ENCODE results near the gene TSHZ2. TPM values are rescaled to one million over a fixed set of nuclear protein-coding genes. Genes with fewer than 3 reads are reported as not detected.

TSHZ2 gene
- total and polyA plus RNA-seq, 3 donors from 2014 or later, result 13.0 to 41.9 (median 40.4) TPM

DNA sequence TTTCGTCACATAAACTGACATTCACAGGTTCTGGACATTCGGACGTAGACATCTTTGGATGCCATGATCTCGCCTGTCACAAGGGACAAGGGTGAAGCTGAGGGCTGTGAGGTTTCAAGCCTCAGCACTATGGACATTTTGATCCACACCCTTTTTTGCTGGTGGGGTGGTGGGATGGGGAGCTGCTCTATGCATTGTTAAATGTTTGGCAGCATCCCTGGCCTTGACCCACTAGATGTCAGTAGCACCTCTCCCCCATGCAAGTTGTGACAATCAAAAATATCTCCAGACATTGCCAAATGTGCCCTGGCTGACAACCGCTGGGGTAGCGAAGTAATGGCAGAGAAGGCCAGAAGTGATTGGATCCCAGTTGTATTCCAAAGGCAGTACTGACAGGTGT lies 229.4 kb downstream of the TSHZ2 start:
- no peak for DNase-seq
- H3K4me1 ChIP-seq, result no peaks in the 10 kb centered on the region
- intact Hi-C loops (cut with DNase I; ENCODE audit: low total_unique reads), result no loop called here
- H3K9me3 ChIP-seq, result no peaks in the 10 kb centered on the region
- TF ChIP-seq, protein P1, sequence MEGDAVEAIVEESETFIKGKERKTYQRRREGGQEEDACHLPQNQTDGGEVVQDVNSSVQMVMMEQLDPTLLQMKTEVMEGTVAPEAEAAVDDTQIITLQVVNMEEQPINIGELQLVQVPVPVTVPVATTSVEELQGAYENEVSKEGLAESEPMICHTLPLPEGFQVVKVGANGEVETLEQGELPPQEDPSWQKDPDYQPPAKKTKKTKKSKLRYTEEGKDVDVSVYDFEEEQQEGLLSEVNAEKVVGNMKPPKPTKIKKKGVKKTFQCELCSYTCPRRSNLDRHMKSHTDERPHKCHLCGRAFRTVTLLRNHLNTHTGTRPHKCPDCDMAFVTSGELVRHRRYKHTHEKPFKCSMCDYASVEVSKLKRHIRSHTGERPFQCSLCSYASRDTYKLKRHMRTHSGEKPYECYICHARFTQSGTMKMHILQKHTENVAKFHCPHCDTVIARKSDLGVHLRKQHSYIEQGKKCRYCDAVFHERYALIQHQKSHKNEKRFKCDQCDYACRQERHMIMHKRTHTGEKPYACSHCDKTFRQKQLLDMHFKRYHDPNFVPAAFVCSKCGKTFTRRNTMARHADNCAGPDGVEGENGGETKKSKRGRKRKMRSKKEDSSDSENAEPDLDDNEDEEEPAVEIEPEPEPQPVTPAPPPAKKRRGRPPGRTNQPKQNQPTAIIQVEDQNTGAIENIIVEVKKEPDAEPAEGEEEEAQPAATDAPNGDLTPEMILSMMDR (IDR thresholded peaks at IDR 0.05), result no peak
- no peak for TF ChIP-seq POLR2A (IDR thresholded peaks at IDR 0.05)
- no peaks in the 10 kb centered on the region for H3K36me3 ChIP-seq (ENCODE audit: low read depth, missing control alignments)
- H3K4me3 ChIP-seq, result no peak overlapping the region
- no peaks in the 10 kb centered on the region for H3K27me3 ChIP-seq
- WGBS, 2 donors, result 88 to 93% methylated on average over 6 of the region's 6 CpGs
- H3K27ac ChIP-seq, result no peak overlapping the region

GRCh38 chr20:53202777-53203176 lies 230.6 kb downstream of the TSHZ2 start:
- DNase-seq, result no peak
- H3K4me3 ChIP-seq, result no peak overlapping the region
- WGBS, 2 donors, result 82 to 89% methylated on average over 3 of the region's 3 CpGs
- H3K27ac ChIP-seq, result no peak overlapping the region
- TF ChIP-seq, protein P1 (IDR thresholded peaks at IDR 0.05), result no peak
- no peak for TF ChIP-seq POLR2A (IDR thresholded peaks at IDR 0.05)
- no peaks in the 10 kb centered on the region for H3K27me3 ChIP-seq
- no peaks in the 10 kb centered on the region for H3K4me1 ChIP-seq
- H3K9me3 ChIP-seq, result no peaks in the 10 kb centered on the region
- no peaks in the 10 kb centered on the region for H3K36me3 ChIP-seq (ENCODE audit: low read depth, missing control alignments)
- intact Hi-C loops (cut with DNase I; ENCODE audit: low total_unique reads), result no loop called here

- WGBS, 2 donors, result 58 to 59% methylated on average over 5 of the region's 5 CpGs
- intact Hi-C loops (cut with DNase I; ENCODE audit: low total_unique reads), result no loop called here
Observed at GRCh38 chr20:53205046-53205445, 232.9 kb downstream of the TSHZ2 start.

DNA sequence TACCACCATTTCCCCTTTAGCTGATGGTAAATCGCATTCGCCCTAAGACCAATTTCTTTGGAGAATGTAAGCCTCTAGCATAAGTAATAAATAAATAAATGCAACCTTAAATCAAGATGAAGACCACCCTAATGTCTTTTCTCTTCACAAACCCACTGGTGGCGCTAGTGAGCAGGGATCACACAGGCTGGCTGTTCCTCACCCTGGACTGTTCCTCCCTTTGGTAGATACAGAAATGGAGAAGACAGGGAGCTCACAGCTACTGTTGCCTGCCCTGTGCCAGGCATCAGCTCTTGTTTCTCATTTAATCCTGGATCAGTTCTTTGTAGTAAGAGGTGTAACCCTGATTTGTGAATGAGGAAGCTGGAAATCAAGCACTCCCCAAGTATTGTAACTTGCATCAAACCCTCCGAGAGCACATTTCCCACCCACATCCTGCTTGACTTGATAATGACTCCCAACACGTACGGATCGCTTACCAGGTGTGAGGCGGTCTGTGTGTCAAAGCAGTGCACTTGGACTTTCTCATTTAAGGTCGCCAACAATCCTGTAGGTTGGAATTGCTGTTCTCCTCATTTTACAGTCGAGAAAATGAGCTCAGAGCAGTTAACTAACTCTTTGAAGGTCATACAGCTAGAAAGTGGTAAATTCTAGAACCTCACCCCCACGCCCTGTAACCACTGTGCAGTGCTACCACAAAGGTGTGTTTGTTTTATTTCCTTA lies 236.1 kb downstream of the TSHZ2 start:
- Histone ChIP-seq H3K36me3 (ENCODE audit: low read depth, missing control alignments) (no peaks in the 10 kb centered on the region), H3K4me3 (no peak overlapping the region), H3K9me3 (no peaks in the 10 kb centered on the region), H3K27ac (no peak overlapping the region), H3K4me1 (no peaks in the 10 kb centered on the region), H3K27me3 (no peaks in the 10 kb centered on the region)
- WGBS, 2 donors, result 82 to 85% methylated on average over 11 of the region's 11 CpGs
- TF ChIP-seq, protein P1 (IDR thresholded peaks at IDR 0.05), result no peak
- no peak for TF ChIP-seq POLR2A (IDR thresholded peaks at IDR 0.05)
- intact Hi-C loops (cut with DNase I; ENCODE audit: low total_unique reads), result no loop called here
- no peak for DNase-seq

More at GRCh38 chr20:53205046-53205445, 232.9 kb downstream of the TSHZ2 start:
- Histone ChIP-seq H3K4me1 (no peaks in the 10 kb centered on the region), H3K27ac (no peak overlapping the region), H3K4me3 (no peak overlapping the region), H3K36me3 (ENCODE audit: low read depth, missing control alignments) (no peaks in the 10 kb centered on the region), H3K27me3 (no peaks in the 10 kb centered on the region), H3K9me3 (no peaks in the 10 kb centered on the region)
- TF ChIP-seq, protein P1 (IDR thresholded peaks at IDR 0.05), result no peak
- TF ChIP-seq POLR2A (IDR thresholded peaks at IDR 0.05), result no peak
- peak; percentile 41 for DNase-seq

DNA sequence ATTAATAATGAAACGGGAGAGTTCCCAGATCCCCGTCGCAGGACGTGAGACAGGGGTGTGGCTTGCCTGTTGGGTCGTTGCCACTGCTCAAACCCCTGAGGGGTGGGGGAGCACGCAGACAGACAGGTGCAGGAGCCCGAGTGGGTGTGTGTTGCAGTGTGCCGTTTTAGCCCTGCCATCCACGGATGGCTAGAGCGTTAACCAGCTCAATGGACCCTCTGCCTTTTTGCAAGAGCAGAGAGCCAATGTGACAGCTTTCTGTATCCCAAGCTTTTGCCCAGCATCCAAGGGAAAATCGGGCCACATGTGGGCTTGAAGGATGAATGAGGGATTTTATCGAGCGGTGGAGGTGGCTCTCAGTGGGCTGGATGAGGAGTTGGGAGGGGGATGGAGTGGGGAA lies 237.9 kb downstream of the TSHZ2 start:
- no peak for DNase-seq
- Histone ChIP-seq H3K4me1 (no peaks in the 10 kb centered on the region), H3K27ac (no peak overlapping the region), H3K27me3 (no peaks in the 10 kb centered on the region), H3K4me3 (no peak overlapping the region), H3K9me3 (no peaks in the 10 kb centered on the region), H3K36me3 (ENCODE audit: low read depth, missing control alignments) (no peaks in the 10 kb centered on the region)
- 70 to 77% methylated on average over 11 to 13 of the region's 13 CpGs for WGBS, 2 donors
- intact Hi-C loops (cut with DNase I; ENCODE audit: low total_unique reads), result no loop called here
- TF ChIP-seq POLR2A (IDR thresholded peaks at IDR 0.05), result no peak
- TF ChIP-seq, protein P1 (IDR thresholded peaks at IDR 0.05), result no peak

Data from testis (tissue), 3 donors.